HEK293T (cell line): ENCODE results near the gene ITPRID1.
"Not testable (repeated sequence)": the region's sequence is repeated elsewhere in the genome, so short reads cannot be mapped to it uniquely, and the experiment has no call there.

Source experiments
- CTCF ChIA-PET: fragments of 350-600 bp; formaldehyde crosslinking; extraction: SDS; loops from one replicate; lab custom pipeline; 2021; ENCODE audit warnings: antibody characterized with exemption, inconsistent platforms; lab: Yijun Ruan, JAX
- POLR2A ChIA-PET: fragments of 350-600 bp; formaldehyde crosslinking; extraction: SDS; loops from one replicate; lab custom pipeline; 2020; ENCODE audit warnings: antibody characterized with exemption, inconsistent platforms; lab: Yijun Ruan, JAX
- DNase-seq: peaks from one replicate; pipeline ENCODE4 v3.0.0; 2012; ENCODE audit warnings: mixed read lengths; ENCODE audit errors: extremely low spot score
- ARNT ChIP-seq: fragments of 450-650 bp; IDR thresholded peaks from 2 replicates; pipeline ENCODE4 v1.6.1; 2017; ENCODE audit warnings: mild to moderate bottlenecking
- BHLHE40 ChIP-seq: fragments of 450-650 bp; IDR thresholded peaks from 2 replicates; pipeline ENCODE4 v1.6.1; 2016; ENCODE audit warnings: mild to moderate bottlenecking, moderate library complexity, borderline replicate concordance
- CTBP1 ChIP-seq: fragments of 450-650 bp; IDR thresholded peaks from 2 replicates; pipeline ENCODE4 v1.6.1; 2016; ENCODE audit warnings: borderline replicate concordance
- ELF4 ChIP-seq: fragments of 450-650 bp; IDR thresholded peaks from 2 replicates; pipeline ENCODE4 v1.6.1; 2017; ENCODE audit warnings: antibody characterized with exemption
- FOXA1 ChIP-seq: fragments of 450-650 bp; IDR thresholded peaks from 2 replicates; pipeline ENCODE4 v1.6.1; 2016; ENCODE audit warnings: mild to moderate bottlenecking
- FOXK2 ChIP-seq: fragments of 450-650 bp; IDR thresholded peaks from 2 replicates; pipeline ENCODE4 v1.6.1; 2016; ENCODE audit warnings: mild to moderate bottlenecking
- FOXM1 ChIP-seq: fragments of 450-650 bp; IDR thresholded peaks from 2 replicates; pipeline ENCODE4 v1.6.1; 2017; ENCODE audit warnings: mild to moderate bottlenecking, borderline replicate concordance
- HDGF ChIP-seq: fragments of 450-650 bp; IDR thresholded peaks from 2 replicates; pipeline ENCODE4 v1.6.1; 2017; ENCODE audit warnings: antibody characterized with exemption, borderline replicate concordance
- L3MBTL2 ChIP-seq: fragments of 450-650 bp; conservative IDR thresholded peaks from 2 replicates; pipeline ENCODE4 v1.6.1; 2016; ENCODE audit warnings: mild to moderate bottlenecking
- LEF1 ChIP-seq: fragments of 450-650 bp; IDR thresholded peaks from 2 replicates; pipeline ENCODE4 v1.6.1; 2017; ENCODE audit warnings: mild to moderate bottlenecking, borderline replicate concordance
- NFRKB ChIP-seq: fragments of 450-650 bp; IDR thresholded peaks from 2 replicates; pipeline ENCODE4 v1.6.1; 2016; ENCODE audit warnings: mild to moderate bottlenecking, moderate library complexity
- PKNOX1 ChIP-seq: fragments of 450-650 bp; IDR thresholded peaks from 2 replicates; pipeline ENCODE4 v1.6.1; 2016
- SP1 ChIP-seq: fragments of 450-650 bp; IDR thresholded peaks from 2 replicates; pipeline ENCODE4 v1.6.1; 2017
- SUZ12 ChIP-seq: fragments of 450-650 bp; IDR thresholded peaks from 2 replicates; pipeline ENCODE4 v1.6.1; 2016; ENCODE audit warnings: mild to moderate bottlenecking
- TARDBP ChIP-seq: fragments of 450-650 bp; IDR thresholded peaks from 2 replicates; pipeline ENCODE4 v1.6.1; 2016
- ZNF384 ChIP-seq: fragments of 450-650 bp; IDR thresholded peaks from 2 replicates; pipeline ENCODE4 v1.6.1; 2016

Gene ITPRID1

GRCh38 chr7:31521336-31522010 is 7.6 kb downstream of the ITPRID1 start:
- TF ChIP-seq NFRKB (no peak), FOXM1 (no peak), FOXK2 (no peak), FOXA1 (no peak), CTBP1 (no peak), SUZ12 (no peak), LEF1 (no peak), HDGF (no peak), ZNF384 (no peak), ARNT (no peak), PKNOX1 (no peak), BHLHE40 (no peak)
- CTCF ChIA-PET, result interaction anchor here (0.6 kb wide), 1 partner anchor 90 kb away, joined by 4 read pairs; no protein-coding TSS in a partner anchor
- POLR2A ChIA-PET, result no interaction called here
- DNase-seq, result no peak

GRCh38 chr7:31526864-31527263 is 13.0 kb downstream of the ITPRID1 start:
- DNase-seq, result no peak

GRCh38 chr7:31529103-31529502 is 15.2 kb downstream of the ITPRID1 start:
- ChIA-PET POLR2A (no interaction called here), CTCF (no interaction called here)
- DNase-seq, result no peak
- TF ChIP-seq NFRKB, result no peak
- no peak for TF ChIP-seq ARNT
- TF ChIP-seq TARDBP, result no peak
- TF ChIP-seq SUZ12, result no peak
- no peak for TF ChIP-seq PKNOX1
- TF ChIP-seq SP1, result no peak

More at GRCh38 chr7:31526864-31527263, 13.0 kb downstream of the ITPRID1 start:
- ChIA-PET POLR2A (no interaction called here), CTCF (no interaction called here)
- TF ChIP-seq ELF4, result no peak

- DNase-seq, POLR2A ChIA-PET, CTCF ChIA-PET: not testable (repeated sequence)
These were observed 26.8 kb downstream of the ITPRID1 start for GRCh38 chr7:31540651-31541185.

GRCh38 chr7:31545549-31545948 is 31.7 kb downstream of the ITPRID1 start:
- ChIA-PET POLR2A (no interaction called here), CTCF (no interaction called here)
- no peak for DNase-seq
- TF ChIP-seq SUZ12 (no peak), ZNF384 (no peak), FOXM1 (no peak)

- no peak for DNase-seq
- POLR2A ChIA-PET, result no interaction called here
- no peak for TF ChIP-seq HDGF
- CTCF ChIA-PET, result no interaction called here
These were observed 35.7 kb downstream of the ITPRID1 start for GRCh38 chr7:31549611-31550010.

- ChIA-PET CTCF (no interaction called here), POLR2A (no interaction called here)
- TF ChIP-seq ELF4, result no peak
- TF ChIP-seq L3MBTL2, result no peak
- no peak for TF ChIP-seq PKNOX1
- TF ChIP-seq NFRKB, result no peak
- TF ChIP-seq ARNT, result no peak
- TF ChIP-seq LEF1, result no peak
- no peak for TF ChIP-seq FOXA1
- TF ChIP-seq FOXM1, result no peak
- TF ChIP-seq HDGF, result no peak
- no peak for TF ChIP-seq ZNF384
- no peak for TF ChIP-seq BHLHE40
- TF ChIP-seq SUZ12, result no peak
- TF ChIP-seq TARDBP, result no peak
- no peak for TF ChIP-seq CTBP1
- DNase-seq, result no peak
These were observed 36.5 kb downstream of the ITPRID1 start for GRCh38 chr7:31550432-31550831.

GRCh38 chr7:31553661-31554081 is 39.8 kb downstream of the ITPRID1 start:
- ChIA-PET POLR2A (no interaction called here), CTCF (no interaction called here)
- no peak for DNase-seq
- TF ChIP-seq FOXA1 (no peak), BHLHE40 (no peak)
